Measurements from ENCODE around the gene INHBC. TPM values are rescaled to one million over a fixed set of nuclear protein-coding genes. Genes with fewer than 3 reads are reported as not detected.

The INHBC gene
- total and polyA plus RNA-seq, 10 donors: 0.19 TPM; not detected in 9

- 0 to 1% (median 0%) methylated on average over 27 to 28 of the region's 28 CpGs for WGBS, 5 donors
- H3K27ac ChIP-seq: peak overlapping the region in 6 of 8 donors; percentile 47 to 80 (median 73)
- intact Hi-C loops (cut with DNase I; ENCODE audit: low total_unique reads): no loop called here
Measured at GRCh38 chr12:57462251-57462911, 27.8 kb downstream of the INHBC start.

GRCh38 chr12:57462912-57463253 is 28.3 kb downstream of the INHBC start:
- intact Hi-C loops (cut with DNase I; ENCODE audit: low total_unique reads): no loop called here
- H3K36me3 ChIP-seq: peaks cover 0 to 18% (median 0%) of the 10 kb centered on the region in 6 donors
- peaks cover 31 to 53% (median 43%) of the 10 kb centered on the region in 6 donors for H3K4me1 ChIP-seq
- H3K9me3 ChIP-seq: no peaks in the 10 kb centered on the region
- H3K27ac ChIP-seq: peak overlapping the region in 3 of 8 donors; percentile 68 to 78 (median 77)
- H3K4me3 ChIP-seq: peak overlapping the region in 5 of 8 donors; percentile 55 to 91 (median 68)
- TF ChIP-seq POLR2AphosphoS5 (IDR thresholded peaks at IDR 0.05) (no peak), CTCF (IDR thresholded peaks at IDR 0.05 in 8 of 11, conservative IDR thresholded peaks at IDR 0.05 in 3 of 11) (peak in 3 of 11 experiments; percentile 38 to 65 (median 52)), POLR2A (IDR thresholded peaks at IDR 0.05) (no peak)
- WGBS, 5 donors: 19 to 37% (median 30%) methylated on average over 4 to 5 of the region's 5 CpGs
- DNase-seq: no peak
- peaks cover 0 to 29% (median 13%) of the 10 kb centered on the region in 7 donors for H3K27me3 ChIP-seq (replicated peaks in 1 of 7)

More at GRCh38 chr12:57462251-57462911, 27.8 kb downstream of the INHBC start:
- peaks cover 31 to 53% (median 43%) of the 10 kb centered on the region in 6 donors for H3K4me1 ChIP-seq
- H3K27me3 ChIP-seq (replicated peaks in 1 of 7): peaks cover 0 to 29% (median 13%) of the 10 kb centered on the region in 7 donors
- H3K9me3 ChIP-seq: no peaks in the 10 kb centered on the region
- DNase-seq: peak; percentile 96
- H3K36me3 ChIP-seq: peaks cover 0 to 13% (median 0%) of the 10 kb centered on the region in 6 donors
- H3K4me3 ChIP-seq: peak overlapping the region; percentile 43 to 91 (median 58)
- peak; percentile 83 to 97 (median 94) for TF ChIP-seq CTCF (IDR thresholded peaks at IDR 0.05 in 8 of 11, conservative IDR thresholded peaks at IDR 0.05 in 3 of 11)
- peak in 1 of 3 donors; percentile 30 for TF ChIP-seq POLR2A (IDR thresholded peaks at IDR 0.05)
- TF ChIP-seq POLR2AphosphoS5 (IDR thresholded peaks at IDR 0.05): peak; percentile 61 to 91 (median 82)

GRCh38 chr12:57464569-57464968 is 30.0 kb downstream of the INHBC start:
- Histone ChIP-seq H3K4me3 (no peak overlapping the region), H3K27ac (no peak overlapping the region), H3K36me3 (peaks cover 0 to 35% (median 11%) of the 10 kb centered on the region in 6 donors), H3K4me1 (peaks cover 24 to 49% (median 35%) of the 10 kb centered on the region in 6 donors), H3K27me3 (replicated peaks in 1 of 7) (peaks cover 0 to 29% (median 13%) of the 10 kb centered on the region in 7 donors), H3K9me3 (no peaks in the 10 kb centered on the region)
- WGBS, 5 donors: 92 to 97% (median 95%) methylated on average over 12 of the region's 12 CpGs
- intact Hi-C loops (cut with DNase I; ENCODE audit: low total_unique reads): no loop called here
- TF ChIP-seq POLR2A (IDR thresholded peaks at IDR 0.05) (no peak), CTCF (IDR thresholded peaks at IDR 0.05 in 8 of 11, conservative IDR thresholded peaks at IDR 0.05 in 3 of 11) (no peak), POLR2AphosphoS5 (IDR thresholded peaks at IDR 0.05) (no peak)
- DNase-seq: peak; percentile 66

GRCh38 chr12:57465030-57465746 is 30.6 kb downstream of the INHBC start:
- WGBS, 5 donors: 70 to 79% (median 72%) methylated on average over 6 of the region's 6 CpGs
- Histone ChIP-seq H3K4me1 (peaks cover 20 to 49% (median 32%) of the 10 kb centered on the region in 6 donors), H3K27ac (no peak overlapping the region), H3K27me3 (replicated peaks in 1 of 7) (peaks cover 0 to 23% (median 13%) of the 10 kb centered on the region in 7 donors), H3K36me3 (peaks cover 0 to 41% (median 18%) of the 10 kb centered on the region in 6 donors), H3K9me3 (no peaks in the 10 kb centered on the region), H3K4me3 (no peak overlapping the region)
- no peak for TF ChIP-seq CTCF (IDR thresholded peaks at IDR 0.05 in 8 of 11, conservative IDR thresholded peaks at IDR 0.05 in 3 of 11)
- no peak for TF ChIP-seq POLR2A (IDR thresholded peaks at IDR 0.05)
- peak; percentile 58 for DNase-seq
- intact Hi-C loops (cut with DNase I; ENCODE audit: low total_unique reads): no loop called here

All from spleen (tissue), 11 donors.